Measurements from ENCODE around the gene ACSS1.

- TF ChIP-seq ZFP3 (CRISPR knock-in tag; IDR thresholded peaks at IDR 0.05): no peak
- TF ChIP-seq TSHZ2 (CRISPR knock-in tag; IDR thresholded peaks at IDR 0.05): no peak
- no peak for TF ChIP-seq PPARA (CRISPR knock-in tag; IDR thresholded peaks at IDR 0.05; ENCODE audit: borderline replicate concordance)
- TF ChIP-seq ARNTL (CRISPR knock-in tag; IDR thresholded peaks at IDR 0.05; ENCODE audit: borderline replicate concordance, low read depth): no peak
- no peak for TF ChIP-seq TOX (CRISPR knock-in tag; IDR thresholded peaks at IDR 0.05; ENCODE audit: borderline replicate concordance)
Measured at GRCh38 chr20:24966317-24967012, 91.5 kb downstream of the ACSS1 start.

Measured in SK-N-SH treated with all-trans-retinoic acid at 6 μM for 48 hours (cell line).